ENCODE results near the gene SMURF2. TPM values are rescaled to one million over a fixed set of nuclear protein-coding genes. Genes with fewer than 3 reads are reported as not detected.

Gene SMURF2
- total and polyA plus RNA-seq, 10 of the 15 experiments (the other 5 are each of a cell fraction or from before 2014, with no cell fraction given): 2.8 to 13.4 (median 7.5) TPM

DNA sequence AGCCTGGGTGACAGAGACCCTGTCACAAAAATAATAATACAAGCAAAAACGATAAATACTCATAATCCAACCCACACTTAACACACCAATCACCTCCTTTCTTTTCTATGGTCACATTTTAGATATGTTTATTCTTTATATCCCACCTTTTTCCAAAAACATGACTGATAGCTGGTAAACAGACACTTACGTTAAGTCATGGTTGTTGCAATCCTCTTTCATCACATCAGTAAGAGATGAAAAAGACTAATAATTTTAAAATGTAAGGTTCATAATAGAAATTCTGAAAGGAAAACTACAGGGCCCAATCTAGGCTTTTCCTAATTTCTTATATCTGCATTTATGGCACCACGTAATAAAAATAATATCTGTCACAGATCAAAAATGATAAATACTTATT is 10.2 kb downstream of the SMURF2 start:
- no peak overlapping the region for H3K4me2 ChIP-seq (ENCODE audit: control insufficient read depth, insufficient read depth)
- intact Hi-C loops (cut with micrococcal nuclease; ENCODE audit: unreplicated experiment): no loop called here
- H3K79me2 ChIP-seq (ENCODE audit: control insufficient read depth, insufficient read depth, low read length): peaks cover 9% of the 10 kb centered on the region
- TF ChIP-seq SUPT20H (IDR thresholded peaks at IDR 0.05; ENCODE audit: borderline replicate concordance, control insufficient read depth, low read depth, low read length): no peak
- TF ChIP-seq, protein P1, sequence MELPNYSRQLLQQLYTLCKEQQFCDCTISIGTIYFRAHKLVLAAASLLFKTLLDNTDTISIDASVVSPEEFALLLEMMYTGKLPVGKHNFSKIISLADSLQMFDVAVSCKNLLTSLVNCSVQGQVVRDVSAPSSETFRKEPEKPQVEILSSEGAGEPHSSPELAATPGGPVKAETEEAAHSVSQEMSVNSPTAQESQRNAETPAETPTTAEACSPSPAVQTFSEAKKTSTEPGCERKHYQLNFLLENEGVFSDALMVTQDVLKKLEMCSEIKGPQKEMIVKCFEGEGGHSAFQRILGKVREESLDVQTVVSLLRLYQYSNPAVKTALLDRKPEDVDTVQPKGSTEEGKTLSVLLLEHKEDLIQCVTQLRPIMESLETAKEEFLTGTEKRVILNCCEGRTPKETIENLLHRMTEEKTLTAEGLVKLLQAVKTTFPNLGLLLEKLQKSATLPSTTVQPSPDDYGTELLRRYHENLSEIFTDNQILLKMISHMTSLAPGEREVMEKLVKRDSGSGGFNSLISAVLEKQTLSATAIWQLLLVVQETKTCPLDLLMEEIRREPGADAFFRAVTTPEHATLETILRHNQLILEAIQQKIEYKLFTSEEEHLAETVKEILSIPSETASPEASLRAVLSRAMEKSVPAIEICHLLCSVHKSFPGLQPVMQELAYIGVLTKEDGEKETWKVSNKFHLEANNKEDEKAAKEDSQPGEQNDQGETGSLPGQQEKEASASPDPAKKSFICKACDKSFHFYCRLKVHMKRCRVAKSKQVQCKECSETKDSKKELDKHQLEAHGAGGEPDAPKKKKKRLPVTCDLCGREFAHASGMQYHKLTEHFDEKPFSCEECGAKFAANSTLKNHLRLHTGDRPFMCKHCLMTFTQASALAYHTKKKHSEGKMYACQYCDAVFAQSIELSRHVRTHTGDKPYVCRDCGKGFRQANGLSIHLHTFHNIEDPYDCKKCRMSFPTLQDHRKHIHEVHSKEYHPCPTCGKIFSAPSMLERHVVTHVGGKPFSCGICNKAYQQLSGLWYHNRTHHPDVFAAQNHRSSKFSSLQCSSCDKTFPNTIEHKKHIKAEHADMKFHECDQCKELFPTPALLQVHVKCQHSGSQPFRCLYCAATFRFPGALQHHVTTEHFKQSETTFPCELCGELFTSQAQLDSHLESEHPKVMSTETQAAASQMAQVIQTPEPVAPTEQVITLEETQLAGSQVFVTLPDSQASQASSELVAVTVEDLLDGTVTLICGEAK (IDR thresholded peaks at IDR 0.05; ENCODE audit: borderline replicate concordance): no peak
- TF ChIP-seq, protein P2, sequence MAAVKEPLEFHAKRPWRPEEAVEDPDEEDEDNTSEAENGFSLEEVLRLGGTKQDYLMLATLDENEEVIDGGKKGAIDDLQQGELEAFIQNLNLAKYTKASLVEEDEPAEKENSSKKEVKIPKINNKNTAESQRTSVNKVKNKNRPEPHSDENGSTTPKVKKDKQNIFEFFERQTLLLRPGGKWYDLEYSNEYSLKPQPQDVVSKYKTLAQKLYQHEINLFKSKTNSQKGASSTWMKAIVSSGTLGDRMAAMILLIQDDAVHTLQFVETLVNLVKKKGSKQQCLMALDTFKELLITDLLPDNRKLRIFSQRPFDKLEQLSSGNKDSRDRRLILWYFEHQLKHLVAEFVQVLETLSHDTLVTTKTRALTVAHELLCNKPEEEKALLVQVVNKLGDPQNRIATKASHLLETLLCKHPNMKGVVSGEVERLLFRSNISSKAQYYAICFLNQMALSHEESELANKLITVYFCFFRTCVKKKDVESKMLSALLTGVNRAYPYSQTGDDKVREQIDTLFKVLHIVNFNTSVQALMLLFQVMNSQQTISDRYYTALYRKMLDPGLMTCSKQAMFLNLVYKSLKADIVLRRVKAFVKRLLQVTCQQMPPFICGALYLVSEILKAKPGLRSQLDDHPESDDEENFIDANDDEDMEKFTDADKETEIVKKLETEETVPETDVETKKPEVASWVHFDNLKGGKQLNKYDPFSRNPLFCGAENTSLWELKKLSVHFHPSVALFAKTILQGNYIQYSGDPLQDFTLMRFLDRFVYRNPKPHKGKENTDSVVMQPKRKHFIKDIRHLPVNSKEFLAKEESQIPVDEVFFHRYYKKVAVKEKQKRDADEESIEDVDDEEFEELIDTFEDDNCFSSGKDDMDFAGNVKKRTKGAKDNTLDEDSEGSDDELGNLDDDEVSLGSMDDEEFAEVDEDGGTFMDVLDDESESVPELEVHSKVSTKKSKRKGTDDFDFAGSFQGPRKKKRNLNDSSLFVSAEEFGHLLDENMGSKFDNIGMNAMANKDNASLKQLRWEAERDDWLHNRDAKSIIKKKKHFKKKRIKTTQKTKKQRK (IDR thresholded peaks at IDR 0.05; ENCODE audit: low read depth, low read length): no peak
- no peaks in the 10 kb centered on the region for H3K36me3 ChIP-seq (ENCODE audit: control insufficient read depth in 2 of 2, insufficient read depth in 2 of 2, low read length in 1 of 2)
- H3K9me3 ChIP-seq (replicated peaks; ENCODE audit: control insufficient read depth, insufficient read depth, low read length): no peaks in the 10 kb centered on the region; the same call in 2 of the 3 replicates
- FAIRE-seq: no peak
- in situ Hi-C loops (cut with MboI): loop anchor here (5.0 kb wide), 1 partner anchor 230 kb away; no protein-coding TSS in a partner anchor
- H3K27me3 ChIP-seq (replicated peaks in 1 of 2; ENCODE audit: control insufficient read depth in 2 of 2, insufficient read depth in 2 of 2, low read length in 1 of 2): no peaks in the 10 kb centered on the region
- SMC1A ChIA-PET (ENCODE audit: uncharacterized antibody, unreplicated experiment): interaction anchor here (1.0 to 10.6 kb wide), 2 partner anchors 85 to 231 kb away, joined by 3 to 133 read pairs; no protein-coding TSS in a partner anchor
- H3K4me3 ChIP-seq: no peak overlapping the region
- POLR2A ChIA-PET: no interaction called here
- no peak for ATAC-seq
- RAD21 ChIA-PET (ENCODE audit: unreplicated experiment): interaction anchor here (7.8 kb wide), 1 partner anchor 231 kb away, joined by 100 read pairs; no protein-coding TSS in a partner anchor
- no TSS peak for BruUV-seq (replicated peaks)
- CTCF ChIA-PET: interaction anchor here (0.7 to 1.8 kb wide), 5 partner anchors 8 to 232 kb away, joined by 3 to 10 read pairs (median 4); no protein-coding TSS in a partner anchor
- no peak overlapping the region for H3K9ac ChIP-seq (ENCODE audit: control insufficient read depth, insufficient read depth, low read length)
- WGBS (ENCODE audit: insufficient coverage, insufficient replicate concordance, low lambda C conversion rate, missing lambda C conversion rate): 63% methylated on average over 3 of the region's 3 CpGs
- no peak overlapping the region for H2AFZ ChIP-seq (ENCODE audit: control insufficient read depth, low read depth, low read length)
- H3K27ac ChIP-seq (ENCODE audit: control insufficient read depth, insufficient read depth): no peak overlapping the region
- DNase-seq (ENCODE audit: low read depth, low spot score): no peak
- H3K4me1 ChIP-seq (ENCODE audit: control insufficient read depth, insufficient read depth, low read length): peaks cover 7% of the 10 kb centered on the region
- no peaks in the 10 kb centered on the region for H4K20me1 ChIP-seq (ENCODE audit: control insufficient read depth, insufficient read depth)
